HEK293 (cell line): ENCODE measurements around the gene CSF3R.

ENCODE experiments used
- ATF2 ChIP-seq: fragments of 450-650 bp; formaldehyde crosslinking; IDR thresholded peaks from 2 replicates; pipeline ENCODE4 v1.5.1; 2016; ENCODE audit warnings: missing biosample characterization, missing genetic modification characterization, low read depth
- KLF16 ChIP-seq: fragments of 450-650 bp; formaldehyde crosslinking; IDR thresholded peaks from 2 replicates; pipeline ENCODE4 v1.5.1; 2017; ENCODE audit warnings: missing biosample characterization, missing genetic modification characterization
- OSR2 ChIP-seq: fragments of 450-650 bp; formaldehyde crosslinking; IDR thresholded peaks from 2 replicates; pipeline ENCODE4 v1.5.1; 2016; ENCODE audit warnings: missing biosample characterization, missing genetic modification characterization
- SP2 ChIP-seq: fragments of 450-650 bp; formaldehyde crosslinking; IDR thresholded peaks from 2 replicates; pipeline ENCODE4 v1.5.1; 2016; ENCODE audit warnings: missing biosample characterization, missing genetic modification characterization
- ZFP3 ChIP-seq: fragments of 450-650 bp; formaldehyde crosslinking; IDR thresholded peaks from 2 replicates; pipeline ENCODE4 v1.5.1; 2016; ENCODE audit warnings: low read depth, missing biosample characterization, missing genetic modification characterization
- ZNF248 ChIP-seq: fragments of 450-650 bp; formaldehyde crosslinking; IDR thresholded peaks from 2 replicates; pipeline ENCODE4 v1.5.1; 2017; ENCODE audit warnings: missing biosample characterization, missing genetic modification characterization
- ZNF274 ChIP-seq, 2 experiments: fragments of 200-500 bp in 1 of 2; fragments of 450-650 bp in 1 of 2; sonication (Bioruptor generic) in 1 of 2; formaldehyde crosslinking in 1 of 2; IDR thresholded peaks; 2 replicates each; pipeline versions ENCODE4 v1.5.1 to v1.6.1; 2014 to 2016; ENCODE audit warnings: borderline replicate concordance in 1 of 2, inconsistent platforms in 1 of 2, low read length in 1 of 2, missing biosample characterization in 1 of 2, missing genetic modification characterization in 1 of 2
- ZNF626 ChIP-seq: fragments of 450-650 bp; sonication (Bioruptor Pico); formaldehyde crosslinking; IDR thresholded peaks from 2 replicates; pipeline ENCODE4 v1.5.1; 2018; ENCODE audit warnings: missing biosample characterization, missing genetic modification characterization, inconsistent platforms
- TF ChIP-seq, protein P1 (sequence below): fragments of 450-650 bp; formaldehyde crosslinking; IDR thresholded peaks from 2 replicates; pipeline ENCODE4 v1.5.1; 2016; ENCODE audit warnings: missing biosample characterization, missing genetic modification characterization
- TF ChIP-seq, protein P2 (sequence below): fragments of 450-650 bp; formaldehyde crosslinking; IDR thresholded peaks from 2 replicates; pipeline ENCODE4 v1.5.1; 2016; ENCODE audit warnings: missing biosample characterization, missing genetic modification characterization

DNA sequence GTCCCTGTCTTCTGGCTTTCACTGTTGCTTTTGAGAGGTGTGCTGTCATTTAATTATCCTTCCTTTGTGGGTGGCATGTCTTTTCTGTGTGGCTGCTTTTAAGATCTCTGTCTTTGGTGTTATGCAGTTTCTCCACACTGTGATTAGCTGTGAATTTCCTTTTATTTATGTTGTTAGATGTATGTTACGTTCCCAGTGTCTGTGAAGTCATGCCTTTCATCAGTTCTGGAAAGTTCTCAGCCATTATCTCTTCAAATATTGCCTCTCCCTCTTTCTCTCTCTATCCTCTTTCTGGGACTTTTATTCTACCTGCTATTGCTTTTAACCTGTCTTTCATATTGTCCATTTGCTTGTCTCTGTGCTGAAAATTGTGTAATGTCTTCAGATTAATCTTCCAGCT is 21.0 kb upstream of the CSF3R start:
- TF ChIP-seq ZNF248 (tag by site-specific recombination), result no peak
- no peak for TF ChIP-seq ZNF626
- TF ChIP-seq ATF2 (tag by site-specific recombination), result no peak
- TF ChIP-seq ZFP3 (tag by site-specific recombination), result no peak
- TF ChIP-seq, protein P1, sequence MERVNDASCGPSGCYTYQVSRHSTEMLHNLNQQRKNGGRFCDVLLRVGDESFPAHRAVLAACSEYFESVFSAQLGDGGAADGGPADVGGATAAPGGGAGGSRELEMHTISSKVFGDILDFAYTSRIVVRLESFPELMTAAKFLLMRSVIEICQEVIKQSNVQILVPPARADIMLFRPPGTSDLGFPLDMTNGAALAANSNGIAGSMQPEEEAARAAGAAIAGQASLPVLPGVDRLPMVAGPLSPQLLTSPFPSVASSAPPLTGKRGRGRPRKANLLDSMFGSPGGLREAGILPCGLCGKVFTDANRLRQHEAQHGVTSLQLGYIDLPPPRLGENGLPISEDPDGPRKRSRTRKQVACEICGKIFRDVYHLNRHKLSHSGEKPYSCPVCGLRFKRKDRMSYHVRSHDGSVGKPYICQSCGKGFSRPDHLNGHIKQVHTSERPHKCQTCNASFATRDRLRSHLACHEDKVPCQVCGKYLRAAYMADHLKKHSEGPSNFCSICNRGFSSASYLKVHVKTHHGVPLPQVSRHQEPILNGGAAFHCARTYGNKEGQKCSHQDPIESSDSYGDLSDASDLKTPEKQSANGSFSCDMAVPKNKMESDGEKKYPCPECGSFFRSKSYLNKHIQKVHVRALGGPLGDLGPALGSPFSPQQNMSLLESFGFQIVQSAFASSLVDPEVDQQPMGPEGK, result no peak
- no peak for TF ChIP-seq SP2 (tag by site-specific recombination)
- TF ChIP-seq, protein P2, sequence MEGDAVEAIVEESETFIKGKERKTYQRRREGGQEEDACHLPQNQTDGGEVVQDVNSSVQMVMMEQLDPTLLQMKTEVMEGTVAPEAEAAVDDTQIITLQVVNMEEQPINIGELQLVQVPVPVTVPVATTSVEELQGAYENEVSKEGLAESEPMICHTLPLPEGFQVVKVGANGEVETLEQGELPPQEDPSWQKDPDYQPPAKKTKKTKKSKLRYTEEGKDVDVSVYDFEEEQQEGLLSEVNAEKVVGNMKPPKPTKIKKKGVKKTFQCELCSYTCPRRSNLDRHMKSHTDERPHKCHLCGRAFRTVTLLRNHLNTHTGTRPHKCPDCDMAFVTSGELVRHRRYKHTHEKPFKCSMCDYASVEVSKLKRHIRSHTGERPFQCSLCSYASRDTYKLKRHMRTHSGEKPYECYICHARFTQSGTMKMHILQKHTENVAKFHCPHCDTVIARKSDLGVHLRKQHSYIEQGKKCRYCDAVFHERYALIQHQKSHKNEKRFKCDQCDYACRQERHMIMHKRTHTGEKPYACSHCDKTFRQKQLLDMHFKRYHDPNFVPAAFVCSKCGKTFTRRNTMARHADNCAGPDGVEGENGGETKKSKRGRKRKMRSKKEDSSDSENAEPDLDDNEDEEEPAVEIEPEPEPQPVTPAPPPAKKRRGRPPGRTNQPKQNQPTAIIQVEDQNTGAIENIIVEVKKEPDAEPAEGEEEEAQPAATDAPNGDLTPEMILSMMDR (tag by site-specific recombination), result no peak
- TF ChIP-seq ZNF274 (IDR thresholded peaks at IDR 0.05; ENCODE audit: low read length), result no peak
- TF ChIP-seq ZNF274 (tag by site-specific recombination; IDR thresholded peaks at IDR 0.05; ENCODE audit: borderline replicate concordance), result no peak
- no peak for TF ChIP-seq OSR2 (tag by site-specific recombination)
- TF ChIP-seq KLF16, result no peak
